K562 (cell line): Measurements from ENCODE around the gene TRAF1. TPM values are rescaled to one million over a fixed set of nuclear protein-coding genes. Genes with fewer than 3 reads are reported as not detected.
A peak's percentile ranks its signal among the peaks of the same experiment; 100 is the strongest.

Experiments
- ATAC-seq: fragments of 200-7000 bp; cut with Tn5 transposase; 3 replicates; pipeline ENCODE4 v1.9.1; 2020; ENCODE audit warnings: moderate library complexity
- Bru-seq: library from RNA; stranded (reverse); fragments of 400-500 nt; gene quantifications from one replicate; lab custom pipeline; 2021; lab: Mats Ljungman, UMichigan
- BruChase-seq, 2 experiments: library from RNA; stranded (reverse); fragments of 400-500 nt; gene quantifications; one replicate each; lab custom pipeline; 2021; lab: Mats Ljungman, UMichigan
- BruUV-seq: library from RNA; stranded (reverse); fragments of 400-500 nt; replicated peaks from 2 replicates; lab custom pipeline; 2021; lab: Mats Ljungman, UMichigan
- CTCF ChIA-PET: fragments of 300-600 bp; formaldehyde crosslinking; extraction: SDS; loops from one replicate; lab custom pipeline; 2021; ENCODE audit warnings: low intra/inter-chr PET ratio; lab: Yijun Ruan, JAX
- POLR2A ChIA-PET: fragments of 300-600, 350-650 bp; sonication (Branson Sonifier 250); formaldehyde crosslinking; extraction: SDS; loops from one replicate; lab custom pipeline; 2021; ENCODE audit warnings: antibody characterized with exemption, inconsistent platforms; lab: Yijun Ruan, JAX
- DNase-seq, 4 experiments: peaks; one replicate each; pipeline versions ENCODE4 v3.0.0 to v3.0.0-alpha.2; 2011 to 2018; ENCODE audit warnings: low spot score in 3 of 4, mixed read lengths in 3 of 4; ENCODE audit errors: extremely low read depth in 1 of 4
- FAIRE-seq: peaks from 2 replicates; lab custom pipeline; 2011; peaks lifted over from hg19 to GRCh38; lab: Jason Lieb, UNC
- H2AFZ ChIP-seq: 2 replicates; pipeline ENCODE4 v1.6.0; 2011; ENCODE audit warnings: low read depth, low read length, control low read depth, inconsistent platforms
- H3K27ac ChIP-seq: fragments of 200-600 bp; 3 replicates; pipeline ENCODE4 v1.8.0; 2011; ENCODE audit warnings: low read depth, mild to moderate bottlenecking, control low read depth, inconsistent platforms, low read length, moderate library complexity, mixed read lengths; ENCODE audit errors: extremely low read depth
- H3K27me3 ChIP-seq, 2 experiments: fragments of 300-600 bp in 1 of 2; 2 replicates in 1 of 2; 3 replicates in 1 of 2; pipeline versions ENCODE4 v1.6.0 to v1.8.0; 2011; ENCODE audit warnings: inconsistent platforms in 2 of 2, low read length in 2 of 2, mild to moderate bottlenecking in 1 of 2, mixed read lengths in 1 of 2, moderate library complexity in 1 of 2; ENCODE audit not compliant: control insufficient read depth in 2 of 2, insufficient read depth in 2 of 2
- H3K36me3 ChIP-seq: fragments of 300-600 bp; 3 replicates; pipeline ENCODE4 v1.8.0; 2011; ENCODE audit warnings: mild to moderate bottlenecking, low read length, inconsistent platforms; ENCODE audit not compliant: control insufficient read depth, insufficient read depth
- H3K4me1 ChIP-seq, 2 experiments: fragments of 200-600 bp in 1 of 2; replicated peaks in 1 of 2; 2 replicates in 1 of 2; 3 replicates in 1 of 2; pipeline versions ENCODE4 v1.5.1 to v1.8.0; 2011; ENCODE audit warnings: inconsistent platforms in 2 of 2, low read length in 2 of 2, mild to moderate bottlenecking in 1 of 2, mixed read lengths in 1 of 2, moderate library complexity in 1 of 2; ENCODE audit not compliant: control insufficient read depth in 2 of 2, insufficient read depth in 2 of 2
- H3K4me2 ChIP-seq: 2 replicates; pipeline ENCODE4 v1.6.1; 2011; ENCODE audit warnings: low read length, control low read depth, inconsistent platforms, mixed read lengths; ENCODE audit not compliant: insufficient read depth
- H3K4me3 ChIP-seq: fragments of 200-600 bp; sonication (generic), shearing (Covaris generic); 2 replicates; pipeline ENCODE4 v1.5.1; 2016; ENCODE audit warnings: control low read depth, inconsistent platforms
- H3K79me2 ChIP-seq: fragments of 200-600 bp; 3 replicates; pipeline ENCODE4 v1.8.0; 2011; ENCODE audit warnings: low read length, inconsistent platforms; ENCODE audit not compliant: control insufficient read depth, insufficient read depth
- H3K9ac ChIP-seq, 2 experiments: 2 replicates each; pipeline versions ENCODE4 v1.6.0 to v1.6.1; 2011; ENCODE audit warnings: low read depth in 2 of 2, low read length in 2 of 2, control low read depth in 1 of 2, inconsistent platforms in 1 of 2, mild to moderate bottlenecking in 1 of 2, mixed read lengths in 1 of 2; ENCODE audit not compliant: insufficient read depth in 1 of 2
- H3K9me1 ChIP-seq: one replicate; pipeline ENCODE4 v1.6.0; 2011; ENCODE audit warnings: inconsistent platforms, mild to moderate bottlenecking, low read length, moderate library complexity; ENCODE audit not compliant: control insufficient read depth, insufficient read depth
- H3K9me3 ChIP-seq: replicated peaks from 2 replicates; pipeline ENCODE4 v1.5.1; 2011; ENCODE audit warnings: low read depth, low read length, inconsistent platforms; ENCODE audit not compliant: control insufficient read depth, insufficient read depth
- H4K20me1 ChIP-seq: replicated peaks from 2 replicates; pipeline ENCODE4 v1.6.1; 2011; ENCODE audit warnings: low read length, inconsistent platforms, mixed read lengths; ENCODE audit not compliant: control insufficient read depth, insufficient read depth
- FOSL1 ChIP-seq: fragments of 200-800 bp; sonication (Bioruptor generic); conservative IDR thresholded peaks from 2 replicates; pipeline ENCODE4 v1.6.1; 2016; ENCODE audit warnings: missing genetic modification characterization, missing compliant biosample characterization
- SPI1 ChIP-seq: IDR thresholded peaks from 2 replicates; pipeline ENCODE4 v1.6.1; 2011; ENCODE audit warnings: low read depth, low read length, control low read depth, borderline replicate concordance
- WGBS: fragments of 100-300 bp; shearing (Covaris generic); methylation state at CpG from one replicate; pipeline ENCODE4 v1.1.6; 2016; ENCODE audit warnings: low coverage, mixed read lengths; ENCODE audit not compliant: insufficient coverage; ENCODE audit errors: missing lambda C conversion rate; 5-methylcytosine and 5-hydroxymethylcytosine counted together
- in situ Hi-C: fragments of 300-500 bp; cut with MboI; formaldehyde crosslinking; loops from 4 replicates; pipeline ENCODE4 v1.15.0; 2018; ENCODE audit warnings: inconsistent platforms, mixed read lengths
- intact Hi-C: fragments of 100-400 bp; cut with micrococcal nuclease; formaldehyde crosslinking; loops from 2 replicates; pipeline ENCODE4 v1.14.2; 2022
- long read RNA-seq, 3 experiments: library from polyadenylated mRNA in 2 of 3; library from RNA in 1 of 3; unstranded in 2 of 3; stranded (forward) in 1 of 3; transcript quantifications; one replicate each; pipeline ENCODE4 v2.0.0, GENCODE V29; 2019 to 2022
- polyA minus RNA-seq, 3 experiments: library from RNA; depleted of rRNA, polyadenylated mRNA; stranded (reverse); fragments of >200 nt; gene quantifications; 2 replicates each; pipeline ENCODE4 v1.2.3, GENCODE V29; 2011
- polyA plus RNA-seq, 8 experiments: library from polyadenylated mRNA; depleted of rRNA in 4 of 8; stranded (reverse) in 5 of 8; unstranded in 3 of 8; fragments of >200 nt; fragmentation: Nextera tagmentation in 2 of 8; fragmentation: Illumina TruSeq in 1 of 8; extraction: Ambion mirVana in 2 of 8; extraction: Trizol in 1 of 8; gene quantifications; 2 replicates each; pipeline versions ENCODE4 v1.2.1 to v1.2.3, GENCODE V29; 2011 to 2014; ENCODE audit warnings: inconsistent platforms in 1 of 8, missing spikeins in 1 of 8
- total RNA-seq, 7 experiments: library from RNA; depleted of rRNA in 6 of 7; stranded (reverse); fragments of >200 nt in 6 of 7; fragmentation: Illumina TruSeq in 2 of 7; extraction: Trizol in 2 of 7; gene quantifications; 2 replicates each; pipeline versions ENCODE4 v1.2.1 to v1.2.3, GENCODE V29; 2011 to 2021; ENCODE audit warnings: low replicate concordance in 1 of 7
- TF ChIP-seq, protein P1 (sequence below): conservative IDR thresholded peaks from 2 replicates; pipeline ENCODE4 v1.6.1; 2011; ENCODE audit warnings: low read depth, mild to moderate bottlenecking, low read length; ENCODE audit not compliant: control insufficient read depth

Gene TRAF1, protein sequence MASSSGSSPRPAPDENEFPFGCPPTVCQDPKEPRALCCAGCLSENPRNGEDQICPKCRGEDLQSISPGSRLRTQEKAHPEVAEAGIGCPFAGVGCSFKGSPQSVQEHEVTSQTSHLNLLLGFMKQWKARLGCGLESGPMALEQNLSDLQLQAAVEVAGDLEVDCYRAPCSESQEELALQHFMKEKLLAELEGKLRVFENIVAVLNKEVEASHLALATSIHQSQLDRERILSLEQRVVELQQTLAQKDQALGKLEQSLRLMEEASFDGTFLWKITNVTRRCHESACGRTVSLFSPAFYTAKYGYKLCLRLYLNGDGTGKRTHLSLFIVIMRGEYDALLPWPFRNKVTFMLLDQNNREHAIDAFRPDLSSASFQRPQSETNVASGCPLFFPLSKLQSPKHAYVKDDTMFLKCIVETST
- total RNA-seq (2011; cell fraction: chromatin; rRNA removed; ENCODE audit: low replicate concordance) = 2.6 and 5.9 TPM in 2 replicates
- 3.0 and 4.3 TPM in 2 replicates for total RNA-seq (2011; cell fraction: nucleolus; rRNA removed)
- total RNA-seq (2011; cell fraction: nucleoplasm; rRNA removed) = 2.1 and 2.3 TPM in 2 replicates
- total RNA-seq (2014; rRNA removed) (not detected in 2 replicates), total RNA-seq (2014; rRNA removed; fragmentation: Illumina TruSeq; extraction: Trizol) (0.04 TPM in 1 of 2 replicates, not detected in the other), total RNA-seq (2015; rRNA removed; fragmentation: Illumina TruSeq; extraction: Trizol) (0.04 TPM in 1 of 2 replicates, not detected in the other), total RNA-seq (2021) (0.38 and 0.47 TPM in 2 replicates), polyA plus RNA-seq (2011; rRNA removed) (0.37 and 1.1 TPM in 2 replicates), polyA plus RNA-seq (2014; fragmentation: Illumina TruSeq; extraction: Trizol) (0.06 and 0.12 TPM in 2 replicates), polyA plus RNA-seq (2014; fragmentation: Nextera tagmentation; extraction: Ambion mirVana) (under 1 TPM in 1 of 2 experiments, not detected in 1; 0.01 TPM), polyA plus RNA-seq (2014; rRNA removed) (0.01 and 0.03 TPM in 2 replicates), polyA minus RNA-seq (2011; rRNA and poly(A)+ RNA removed) (1.3 and 3.1 TPM in 2 replicates), Bru-seq, nascent RNA (percentile 22 among the genes with signal in this experiment), BruChase-seq, experiment 1, labeled RNA remaining after a 2-hour chase (percentile 16 among the genes with signal in this experiment), BruChase-seq, experiment 2, labeled RNA remaining after a 6-hour chase (percentile 22 among the genes with signal in this experiment)
- 0.29 and 1.3 TPM in 2 replicates for polyA plus RNA-seq (2011; cell fraction: cytosol; rRNA removed)
- 0.18 and 1.4 TPM in 2 replicates for polyA plus RNA-seq (2011; cell fraction: nucleus; rRNA removed)
- 0.13 and 0.18 TPM in 2 replicates for polyA plus RNA-seq (2012)
- polyA minus RNA-seq (2011; cell fraction: cytosol; rRNA and poly(A)+ RNA removed) = 0.76 TPM in 1 of 2 replicates, not detected in the other
- 0.89 and 2.3 TPM in 2 replicates for polyA minus RNA-seq (2011; cell fraction: nucleus; rRNA and poly(A)+ RNA removed)
- long read RNA-seq, experiment 1 = 0 reads
- long read RNA-seq, experiment 2 = 0 reads
- long read RNA-seq, experiment 3 = 0 reads

DNA sequence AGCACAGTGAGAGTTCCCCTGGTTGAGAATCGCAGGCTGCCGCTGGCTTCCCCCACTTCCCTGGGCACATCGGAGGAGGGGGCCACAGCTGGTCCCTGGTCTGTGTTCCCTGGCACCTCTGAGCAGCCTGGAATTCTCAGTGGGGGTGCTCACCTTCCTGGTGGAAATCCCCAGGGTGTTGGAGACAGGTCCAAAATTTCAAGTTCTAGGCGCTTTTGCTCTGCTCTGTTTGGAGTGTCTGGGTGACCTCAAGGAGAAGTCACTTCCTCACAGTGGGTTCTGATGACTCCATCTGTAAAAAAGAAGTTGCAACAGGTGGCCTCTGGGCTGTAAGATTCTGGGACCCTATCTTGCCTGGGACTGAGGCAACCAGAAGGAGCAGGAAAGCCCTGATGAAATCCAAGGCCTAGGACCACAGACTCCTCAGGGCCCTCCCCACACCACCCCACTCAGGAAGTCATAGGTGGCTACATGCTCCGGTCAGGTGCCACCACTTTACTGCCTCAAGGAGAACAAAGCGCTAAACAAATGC, at the start of gene TRAF1:
TSS of gene TRAF1 (minus strand) at position 400 of the 532 bp plus-strand sequence. CDS start 721 bp downstream, outside the sequence.
- H3K27ac ChIP-seq = peak within 1 kb of the TSS; percentile 18; the same call in 1 of the 3 replicates
- 64% methylated on average over 6 of the region's 6 CpGs for WGBS
- peak within 1 kb of the TSS; percentile 75 for H2AFZ ChIP-seq
- H3K9me1 ChIP-seq = no peaks in the 10 kb centered on the region
- peak within 1 kb of the TSS; percentile 47; the same call in 1 of the 2 replicates for H3K4me2 ChIP-seq
- intact Hi-C loops (no loop called here), in situ Hi-C loops (loop anchor here (25.0 kb wide), 1 partner anchor 314 kb away; no protein-coding TSS in a partner anchor)
- POLR2A ChIA-PET = interaction anchor here (0.8 to 1.0 kb wide), 2 partner anchors 20 to 43 kb away, joined by 3 to 4 read pairs; no protein-coding TSS in a partner anchor
- no peaks in the 10 kb centered on the region for H3K36me3 ChIP-seq
- H3K9me3 ChIP-seq = no peaks in the 10 kb centered on the region
- H3K9ac ChIP-seq = peak within 1 kb of the TSS; percentile 11 to 77; a peak in 1 of 4 replicates
- peak; percentile 47; the same call in 1 of the 2 replicates for TF ChIP-seq SPI1
- TF ChIP-seq, protein P1, sequence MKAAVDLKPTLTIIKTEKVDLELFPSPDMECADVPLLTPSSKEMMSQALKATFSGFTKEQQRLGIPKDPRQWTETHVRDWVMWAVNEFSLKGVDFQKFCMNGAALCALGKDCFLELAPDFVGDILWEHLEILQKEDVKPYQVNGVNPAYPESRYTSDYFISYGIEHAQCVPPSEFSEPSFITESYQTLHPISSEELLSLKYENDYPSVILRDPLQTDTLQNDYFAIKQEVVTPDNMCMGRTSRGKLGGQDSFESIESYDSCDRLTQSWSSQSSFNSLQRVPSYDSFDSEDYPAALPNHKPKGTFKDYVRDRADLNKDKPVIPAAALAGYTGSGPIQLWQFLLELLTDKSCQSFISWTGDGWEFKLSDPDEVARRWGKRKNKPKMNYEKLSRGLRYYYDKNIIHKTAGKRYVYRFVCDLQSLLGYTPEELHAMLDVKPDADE = no peak
- peak; percentile 69 for TF ChIP-seq FOSL1
- H3K79me2 ChIP-seq = no peaks in the 10 kb centered on the region
- no peak for FAIRE-seq
- CTCF ChIA-PET = no interaction called here
- H4K20me1 ChIP-seq = no peaks in the 10 kb centered on the region
- no peaks in the 10 kb centered on the region for H3K27me3 ChIP-seq
- H3K4me3 ChIP-seq = no peak within 1 kb of the TSS
- H3K4me1 ChIP-seq = peaks cover 12 to 24% of the 10 kb centered on the region in 2 experiments
- BruUV-seq = no TSS peak
- no peak; the same call in 2 of the 3 replicates for ATAC-seq
- no peak for DNase-seq
